Liver (tissue), 9 donors: ENCODE data around the gene PIH1D2. TPM values are rescaled to one million over a fixed set of nuclear protein-coding genes. Genes with fewer than 3 reads are reported as not detected.

ENCODE experiments used
- DNase-seq: peaks from one replicate; pipeline ENCODE4 v3.0.0-alpha.2; 2017; ENCODE audit warnings: low spot score
- H3K27ac ChIP-seq, 2 donors: one replicate each; pipeline ENCODE4 v1.7.0; 2013; ENCODE audit warnings: inconsistent platforms in 2 of 2, low read length in 2 of 2, control low read depth in 1 of 2, low read depth in 1 of 2, mild to moderate bottlenecking in 1 of 2
- H3K27me3 ChIP-seq, 4 donors: one replicate each; pipeline versions ENCODE4 v1.6.1 to v1.7.0; 2013; ENCODE audit warnings: low read length in 3 of 4, inconsistent platforms in 1 of 4, mild to moderate bottlenecking in 1 of 4, moderate library complexity in 1 of 4; ENCODE audit not compliant: control insufficient read depth in 4 of 4, insufficient read depth in 4 of 4
- H3K36me3 ChIP-seq, 4 donors: one replicate each; pipeline versions ENCODE4 v1.6.1 to v1.7.0; 2013; ENCODE audit warnings: low read length in 3 of 4, mild to moderate bottlenecking in 3 of 4, low read depth in 1 of 4, moderate library complexity in 1 of 4; ENCODE audit not compliant: control insufficient read depth in 4 of 4, insufficient read depth in 3 of 4
- H3K4me1 ChIP-seq, 4 donors: one replicate each; pipeline versions ENCODE4 v1.6.1 to v1.7.0; 2013; ENCODE audit warnings: low read length in 3 of 4, mild to moderate bottlenecking in 3 of 4, moderate library complexity in 1 of 4; ENCODE audit not compliant: control insufficient read depth in 4 of 4, insufficient read depth in 4 of 4
- H3K4me3 ChIP-seq, 3 donors: one replicate each; pipeline versions ENCODE4 v1.6.1 to v1.7.0; 2013; ENCODE audit warnings: low read length in 3 of 3, control low read depth in 1 of 3, low read depth in 1 of 3, mild to moderate bottlenecking in 1 of 3
- H3K9ac ChIP-seq, 2 donors: one replicate each; pipeline ENCODE4 v1.7.0; 2013; ENCODE audit warnings: low read length in 2 of 2, mild to moderate bottlenecking in 2 of 2, moderate library complexity in 2 of 2, control low read depth in 1 of 2, low read depth in 1 of 2
- H3K9me3 ChIP-seq, 4 donors: one replicate each; pipeline versions ENCODE4 v1.6.1 to v1.7.0; 2013; ENCODE audit warnings: low read length in 3 of 4; ENCODE audit not compliant: control insufficient read depth in 4 of 4
- ATF3 ChIP-seq: IDR thresholded peaks from 2 replicates; pipeline ENCODE4 v1.6.1; 2016; ENCODE audit warnings: antibody characterized with exemption
- CTCF ChIP-seq: fragments of 150-350 bp; IDR thresholded peaks from 2 replicates; pipeline ENCODE4 v1.5.1; 2017; ENCODE audit warnings: improper control_type of control experiment, low read depth, low read length; ENCODE audit not compliant: missing input control
- HNF4G ChIP-seq: IDR thresholded peaks from 2 replicates; pipeline ENCODE4 v1.6.1; 2016; ENCODE audit warnings: antibody characterized with exemption
- JUND ChIP-seq, 2 donors: IDR thresholded peaks; 2 replicates each; pipeline ENCODE4 v1.6.1; 2016; ENCODE audit warnings: antibody characterized with exemption in 2 of 2
- MAX ChIP-seq: IDR thresholded peaks from 2 replicates; pipeline ENCODE4 v1.6.1; 2016; ENCODE audit warnings: antibody characterized with exemption
- NR2F2 ChIP-seq: IDR thresholded peaks from 2 replicates; pipeline ENCODE4 v1.6.1; 2016; ENCODE audit warnings: antibody characterized with exemption
- REST ChIP-seq: IDR thresholded peaks from 2 replicates; pipeline ENCODE4 v1.6.1; 2016; ENCODE audit warnings: antibody characterized with exemption, mild to moderate bottlenecking
- TAF1 ChIP-seq: conservative IDR thresholded peaks from 2 replicates; pipeline ENCODE4 v1.6.1; 2016; ENCODE audit warnings: antibody characterized with exemption, mild to moderate bottlenecking
- YY1 ChIP-seq: IDR thresholded peaks from 2 replicates; pipeline ENCODE4 v1.6.1; 2016; ENCODE audit warnings: antibody characterized with exemption, mild to moderate bottlenecking
- ZBTB33 ChIP-seq: IDR thresholded peaks from 2 replicates; pipeline ENCODE4 v1.6.1; 2016; ENCODE audit warnings: antibody characterized with exemption
- WGBS: extraction: QIAGEN DNeasy Blood & Tissue Kit; methylation state at CpG from one replicate; pipeline ENCODE4 v1.1.7; 2013; 5-methylcytosine and 5-hydroxymethylcytosine counted together
- polyA plus RNA-seq, 2 donors: library from polyadenylated mRNA; stranded (reverse) in 1 of 2; unstranded in 1 of 2; fragments of 200-250 nt in 1 of 2; fragments of >200 nt in 1 of 2; fragmentation: Nextera tagmentation in 1 of 2; extraction: Ambion mirVana in 1 of 2; gene quantifications; one replicate each; pipeline versions ENCODE4 v1.2.1 to v1.2.3, GENCODE V29; 2013 to 2015
- total RNA-seq, 2 donors: library from RNA; depleted of rRNA; stranded (reverse); fragments of >200 nt; gene quantifications; one replicate each; pipeline ENCODE4 v1.2.3, GENCODE V29; 2014
- donor health status: healthy.
- donor health status: healthy.
- donor health status: healthy.
- donor health status: healthy.
- donor health status: healthy.

The PIH1D2 gene
- total and polyA plus RNA-seq, 4 donors: 0.25 to 0.52 (median 0.43) TPM

- DNase-seq: no peak
- WGBS: 89% methylated on average over 4 of the region's 4 CpGs
- no peak overlapping the region for H3K9ac ChIP-seq
- TF ChIP-seq ZBTB33: no peak
- TF ChIP-seq CTCF: no peak
- no peak for TF ChIP-seq TAF1
- no peak for TF ChIP-seq YY1
- TF ChIP-seq HNF4G: no peak
- TF ChIP-seq ATF3: no peak
- no peak for TF ChIP-seq MAX
- no peaks in the 10 kb centered on the region for H3K27me3 ChIP-seq
- no peak overlapping the region for H3K27ac ChIP-seq
- H3K9me3 ChIP-seq: no peaks in the 10 kb centered on the region
- H3K36me3 ChIP-seq: no peaks in the 10 kb centered on the region
- H3K4me3 ChIP-seq: no peak overlapping the region
- H3K4me1 ChIP-seq: no peaks in the 10 kb centered on the region
Measured at GRCh38 chr11:112123129-112123528, 49.3 kb upstream of the PIH1D2 start.

- Histone ChIP-seq H3K9ac (no peak overlapping the region), H3K27me3 (no peaks in the 10 kb centered on the region), H3K36me3 (no peaks in the 10 kb centered on the region), H3K4me1 (no peaks in the 10 kb centered on the region), H3K27ac (no peak overlapping the region), H3K9me3 (no peaks in the 10 kb centered on the region), H3K4me3 (no peak overlapping the region)
- TF ChIP-seq MAX (no peak), NR2F2 (no peak), JUND (IDR thresholded peaks at IDR 0.05) (no peak), REST (no peak), ZBTB33 (no peak), CTCF (no peak)
- no peak for DNase-seq
- 94% methylated on average over 5 of the region's 5 CpGs for WGBS
Measured at GRCh38 chr11:112121981-112122615, 48.3 kb upstream of the PIH1D2 start.
